ENCODE data around the gene DENND11. TPM values are rescaled to one million over a fixed set of nuclear protein-coding genes. Genes with fewer than 3 reads are reported as not detected.

DENND11 gene
- total RNA-seq, 2 experiments from 2014 or later = 17.0 to 27.3 TPM

DNA sequence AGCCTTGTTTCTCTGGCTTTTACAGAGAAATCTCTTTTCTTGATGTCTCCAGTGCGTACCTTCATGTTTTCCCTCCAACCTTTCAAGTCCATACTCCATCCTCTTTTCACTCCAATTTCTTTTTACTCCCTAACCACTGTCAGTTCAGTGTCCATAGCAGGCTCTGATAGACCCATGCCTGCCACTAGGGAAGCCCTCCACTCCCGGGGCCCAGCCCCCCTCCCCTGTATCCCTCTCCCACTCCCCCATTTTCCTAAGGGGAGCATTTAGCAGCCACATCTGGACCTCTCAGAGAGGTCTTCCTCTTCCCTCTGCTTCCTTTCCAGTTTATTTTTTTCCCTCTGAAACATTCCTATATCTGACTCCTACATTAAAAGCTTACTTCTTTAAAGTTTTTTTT is 33.1 kb downstream of the DENND11 start:
- Mint-ChIP-seq H3K27ac (no peak overlapping the region), H3K9me3 (ENCODE audit: low read depth) (peaks cover 6% of the 10 kb centered on the region), H3K4me3 (no peak overlapping the region), H3K27me3 (no peaks in the 10 kb centered on the region), H3K36me3 (peaks cover 25% of the 10 kb centered on the region), H3K4me1 (peaks cover 6% of the 10 kb centered on the region)
- CTCF ChIA-PET = no interaction called here
- DNase-seq (no peak), ATAC-seq (no peak)

GRCh38 chr7:141666071-141666470 is 35.9 kb downstream of the DENND11 start:
- Mint-ChIP-seq H3K36me3 (peaks cover 14% of the 10 kb centered on the region), H3K9me3 (ENCODE audit: low read depth) (no peaks in the 10 kb centered on the region), H3K27ac (no peak overlapping the region), H3K4me1 (peaks cover 19% of the 10 kb centered on the region), H3K4me3 (no peak overlapping the region), H3K27me3 (no peaks in the 10 kb centered on the region)
- CTCF ChIA-PET = interaction anchor here (0.6 to 2.2 kb wide), 3 partner anchors 9 to 12 kb away, joined by 3 to 10 read pairs (median 3); no protein-coding TSS in a partner anchor
- ATAC-seq (no peak), DNase-seq (no peak)

DNA sequence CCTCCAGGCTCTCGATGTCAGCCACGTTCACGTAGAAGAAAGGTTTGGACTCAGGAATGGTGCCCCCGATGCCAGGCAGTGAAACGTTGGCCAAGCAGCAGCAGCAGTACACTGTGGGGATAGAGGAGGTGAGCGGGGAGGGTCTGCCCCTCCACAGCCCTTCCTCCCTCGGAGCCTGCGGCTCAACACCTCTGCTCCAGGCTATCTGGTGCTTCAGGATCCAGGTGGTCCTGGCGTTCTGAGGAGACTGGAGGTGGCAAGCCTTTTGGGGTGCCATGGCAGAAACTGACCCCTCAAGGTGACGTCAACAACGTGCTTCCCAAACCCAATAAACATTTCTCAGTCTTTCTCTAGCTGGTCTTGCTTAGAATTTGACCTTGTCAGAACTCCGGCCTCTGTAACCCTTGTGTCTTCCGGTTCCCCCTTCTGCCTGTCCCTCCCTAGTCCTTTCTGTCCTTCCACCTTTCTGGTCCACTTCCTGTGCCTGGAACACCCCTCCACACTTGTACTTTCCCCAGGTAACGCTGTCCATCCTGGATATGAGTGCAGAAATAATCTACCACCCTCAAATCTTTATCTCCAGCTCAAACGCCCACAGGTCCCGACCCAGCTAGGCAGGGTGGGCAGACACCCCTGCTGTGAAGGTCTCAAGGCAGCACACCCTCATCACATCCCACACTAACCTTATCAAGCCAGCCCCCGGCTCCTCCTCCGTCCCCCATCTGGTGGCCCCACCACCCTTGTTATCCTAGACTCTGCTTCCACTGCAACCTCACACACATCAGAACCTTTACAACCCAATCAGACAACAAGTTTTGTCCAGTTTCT is 36.5 kb downstream of the DENND11 start:
- Mint-ChIP-seq H3K9me3 (ENCODE audit: low read depth) (no peaks in the 10 kb centered on the region), H3K27ac (no peak overlapping the region), H3K4me3 (no peak overlapping the region), H3K36me3 (peaks cover 11% of the 10 kb centered on the region), H3K27me3 (no peaks in the 10 kb centered on the region), H3K4me1 (peaks cover 21% of the 10 kb centered on the region)
- CTCF ChIA-PET = interaction anchor here (1.6 kb wide), 1 partner anchor 10 kb away, joined by 3 read pairs; no protein-coding TSS in a partner anchor
- DNase-seq (no peak), ATAC-seq (no peak)

GRCh38 chr7:141664450-141664849 is 37.5 kb downstream of the DENND11 start:
- peaks cover 28% of the 10 kb centered on the region for H3K4me1 Mint-ChIP-seq
- DNase-seq = no peak
- no peaks in the 10 kb centered on the region for H3K27me3 Mint-ChIP-seq
- CTCF ChIA-PET = no interaction called here
- peaks cover 10% of the 10 kb centered on the region for H3K36me3 Mint-ChIP-seq
- H3K4me3 Mint-ChIP-seq = no peak overlapping the region
- no peaks in the 10 kb centered on the region for H3K9me3 Mint-ChIP-seq (ENCODE audit: low read depth)
- H3K27ac Mint-ChIP-seq = no peak overlapping the region
- no peak for ATAC-seq

GRCh38 chr7:141663081-141663849 is 38.7 kb downstream of the DENND11 start:
- Mint-ChIP-seq H3K36me3 (peaks cover 10% of the 10 kb centered on the region), H3K4me3 (no peak overlapping the region), H3K27me3 (no peaks in the 10 kb centered on the region), H3K9me3 (ENCODE audit: low read depth) (no peaks in the 10 kb centered on the region), H3K27ac (peak overlapping the region; percentile 47), H3K4me1 (peaks cover 28% of the 10 kb centered on the region)
- CTCF ChIA-PET = interaction anchor here (1.0 to 1.4 kb wide), 2 partner anchors 10 to 75 kb away, joined by 3 to 4 read pairs; partner anchors contain the start of gene SSBP1
- DNase-seq (no peak), ATAC-seq (peak; percentile 52)

DNA sequence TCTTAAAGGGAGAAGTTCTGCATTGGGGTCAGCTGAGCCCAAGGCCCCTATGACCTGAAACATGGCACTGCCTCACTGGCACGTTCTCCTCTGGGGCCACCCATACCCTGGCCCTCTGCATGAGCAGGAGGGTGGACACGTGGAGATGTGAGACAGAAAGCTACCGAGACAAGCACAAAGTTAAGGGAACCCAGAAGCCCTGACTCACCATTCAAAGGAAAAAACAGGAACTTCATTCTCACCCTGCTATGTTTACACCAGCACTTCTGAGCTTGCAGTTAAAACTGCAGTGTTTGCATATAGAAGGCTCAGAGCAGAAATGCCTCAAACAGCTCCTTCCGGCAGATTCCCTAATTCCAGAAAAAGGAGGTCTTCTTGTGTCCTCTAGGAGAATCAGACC is 41.7 kb downstream of the DENND11 start:
- no peaks in the 10 kb centered on the region for H3K27me3 Mint-ChIP-seq
- ATAC-seq (no peak), DNase-seq (no peak)
- H3K36me3 Mint-ChIP-seq = peaks cover 13% of the 10 kb centered on the region
- H3K4me3 Mint-ChIP-seq = no peak overlapping the region
- peak overlapping the region; percentile 38 for H3K27ac Mint-ChIP-seq
- no peaks in the 10 kb centered on the region for H3K9me3 Mint-ChIP-seq (ENCODE audit: low read depth)
- CTCF ChIA-PET = interaction anchor here (1.3 kb wide), 1 partner anchor 78 kb away, joined by 4 read pairs; the partner anchor contains the start of gene SSBP1
- H3K4me1 Mint-ChIP-seq = peaks cover 28% of the 10 kb centered on the region

DNA sequence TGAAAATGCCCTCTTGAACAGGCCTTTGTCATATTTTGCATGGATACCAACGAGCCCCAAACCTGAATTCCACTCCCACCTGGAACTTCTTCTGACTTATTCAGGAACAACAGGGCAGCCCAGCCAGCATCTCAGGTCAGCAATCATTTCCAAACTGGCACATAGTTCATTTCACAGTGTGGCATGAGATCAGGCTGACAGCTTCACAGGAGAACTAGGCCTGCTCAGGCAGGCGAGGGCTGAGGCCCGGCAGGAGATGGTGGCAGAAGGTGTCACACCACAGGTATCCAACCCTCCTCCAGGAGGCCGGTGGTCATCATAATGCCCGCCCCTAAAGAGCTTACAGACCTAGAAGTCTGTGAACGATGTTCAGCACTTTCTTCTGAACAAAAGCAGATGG is 42.5 kb downstream of the DENND11 start:
- Mint-ChIP-seq H3K4me1 (peaks cover 30% of the 10 kb centered on the region), H3K27me3 (no peaks in the 10 kb centered on the region), H3K9me3 (ENCODE audit: low read depth) (no peaks in the 10 kb centered on the region), H3K36me3 (peaks cover 15% of the 10 kb centered on the region), H3K27ac (no peak overlapping the region), H3K4me3 (no peak overlapping the region)
- no peak for DNase-seq
- no peak for ATAC-seq
- CTCF ChIA-PET = interaction anchor here (1.4 kb wide), 1 partner anchor 79 kb away, joined by 6 read pairs; the partner anchor contains the start of gene SSBP1

DNA sequence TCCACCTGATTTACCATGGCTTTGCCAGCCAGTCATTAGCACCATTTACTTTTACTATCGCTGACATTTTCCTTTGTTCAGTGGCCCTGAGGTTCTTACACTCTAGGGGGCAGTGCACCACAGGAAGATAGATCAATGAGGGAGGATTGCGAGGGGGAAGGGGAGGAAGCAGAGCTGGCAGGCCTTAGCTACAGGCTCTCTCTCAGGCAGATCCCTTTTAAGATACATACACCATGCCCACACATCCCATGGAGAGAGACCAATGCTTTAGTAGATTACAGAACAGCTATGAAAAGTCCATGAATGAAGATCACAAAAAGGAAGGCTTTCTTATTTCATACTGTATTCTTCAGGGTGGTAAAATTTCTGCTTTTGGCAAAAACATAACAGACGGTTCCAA is 47.4 kb downstream of the DENND11 start:
- DNase-seq = peak; percentile 80
- no peaks in the 10 kb centered on the region for H3K9me3 Mint-ChIP-seq (ENCODE audit: low read depth)

GRCh38 chr7:141652691-141653090 is 49.3 kb downstream of the DENND11 start:
- no peak overlapping the region for H3K4me3 Mint-ChIP-seq
- ATAC-seq = no peak

More for the DNA sequence above, 47.4 kb downstream of the DENND11 start:
- Mint-ChIP-seq H3K27ac (peak overlapping the region; percentile 57), H3K36me3 (peaks cover 15% of the 10 kb centered on the region), H3K4me1 (peaks cover 5% of the 10 kb centered on the region), H3K27me3 (no peaks in the 10 kb centered on the region), H3K4me3 (no peak overlapping the region)
- CTCF ChIA-PET = interaction anchor here (0.7 to 5.4 kb wide), 32 partner anchors 11 to 649 kb away, joined by 3 to 51 read pairs (median 5); partner anchors contain the start of genes AGK, DENND11 and SSBP1
- peak; percentile 94 for ATAC-seq

More at GRCh38 chr7:141652691-141653090, 49.3 kb downstream of the DENND11 start:
- CTCF ChIA-PET = interaction anchor here (1.7 to 5.4 kb wide), 2 partner anchors 49 to 86 kb away, joined by 4 to 51 read pairs; partner anchors contain the start of genes DENND11 and SSBP1
- Mint-ChIP-seq H3K4me1 (peaks cover 5% of the 10 kb centered on the region), H3K27me3 (no peaks in the 10 kb centered on the region), H3K9me3 (ENCODE audit: low read depth) (no peaks in the 10 kb centered on the region), H3K27ac (no peak overlapping the region), H3K36me3 (peaks cover 15% of the 10 kb centered on the region)
- no peak for DNase-seq

Other genes with a start within 250 kb of the DENND11 start
- 10 to 100 TPM; 45.9 to 75.8 TPM for gene AGK, start 150.8 kb downstream of the DENND11 start, total RNA-seq
- not detected for gene WEE2, start 6.2 kb upstream of the DENND11 start, total RNA-seq
- 100 to 1,000 TPM; 123 to 133 TPM for gene SSBP1, start 36.2 kb upstream of the DENND11 start, total RNA-seq
- gene TAS2R3, start 61.9 kb upstream of the DENND11 start, total RNA-seq = under 1 TPM; 0.70 to 0.75 TPM
- gene TAS2R4, start 74.5 kb upstream of the DENND11 start, total RNA-seq = under 1 TPM; 0.49 to 0.82 TPM
- 1 to 10 TPM; 1.4 to 1.8 TPM for gene TAS2R5, start 88.1 kb upstream of the DENND11 start, total RNA-seq
- gene PRSS37, start 139.3 kb upstream of the DENND11 start, total RNA-seq = not detected
- not detected for gene OR9A4, start 214.2 kb upstream of the DENND11 start, total RNA-seq
- gene CLEC5A, start 244.8 kb upstream of the DENND11 start, total RNA-seq = not detected

All from activated CD8-positive, alpha-beta memory T cell treated with anti-CD3 and anti-CD28 coated beads, Interleukin-2, amount 10 ng/mL, durations not matched to agents 7 days and 5 days (primary cell).